Heart left ventricle (tissue), 16 donors: ENCODE results near the gene ETV3. TPM values are rescaled to one million over a fixed set of nuclear protein-coding genes. Genes with fewer than 3 reads are reported as not detected.

ENCODE experiments used
- ATAC-seq, 4 donors: fragments of 200-7000 bp; cut with Tn5 transposase; one replicate each; pipeline ENCODE4 v1.9.1; 2020 to 2022; ENCODE audit warnings: moderate library complexity in 4 of 4, mild to moderate bottlenecking in 3 of 4, moderate number of reproducible peaks in 1 of 4
- DNase-seq, 5 donors: peaks; one replicate each; pipeline ENCODE4 v3.0.0-alpha.2; 2020
- H3K27ac ChIP-seq, 12 donors: fragments of 200-600 bp; sonication (generic) in 4 of 12; one replicate each; pipeline versions ENCODE4 v1.5.0 to v1.8.0; 2016 to 2022; ENCODE audit warnings: mild to moderate bottlenecking in 2 of 12
- H3K27me3 ChIP-seq, 9 donors: fragments of 200-600 bp; sonication (generic) in 2 of 9; one replicate each; pipeline versions ENCODE4 v1.5.1 to v1.8.0; 2016 to 2022; ENCODE audit warnings: mild to moderate bottlenecking in 3 of 9
- H3K36me3 ChIP-seq, 9 donors: fragments of 200-600 bp; sonication (generic) in 2 of 9; one replicate each; pipeline versions ENCODE4 v1.5.0 to v1.8.0; 2018 to 2022; ENCODE audit warnings: mild to moderate bottlenecking in 2 of 9
- H3K4me1 ChIP-seq, 12 donors: fragments of 200-600 bp; sonication (generic) in 4 of 12; one replicate each; pipeline versions ENCODE4 v1.5.0 to v1.8.0; 2016 to 2022; ENCODE audit warnings: mild to moderate bottlenecking in 3 of 12
- H3K4me3 ChIP-seq, 12 donors: fragments of 200-600 bp; sonication (generic) in 4 of 12; one replicate each; pipeline versions ENCODE4 v1.5.0 to v1.8.0; 2017 to 2022; ENCODE audit warnings: mild to moderate bottlenecking in 9 of 12, moderate library complexity in 4 of 12
- H3K9me3 ChIP-seq, 12 donors: fragments of 200-600 bp; sonication (generic) in 4 of 12; one replicate each; pipeline versions ENCODE4 v1.5.0 to v1.8.0; 2016 to 2022; ENCODE audit warnings: mild to moderate bottlenecking in 1 of 12
- POLR2A ChIP-seq, 2 donors: fragments of 450-650 bp; IDR thresholded peaks; one replicate each; pipeline ENCODE4 v1.6.1; 2017; ENCODE audit warnings: antibody characterized with exemption in 2 of 2, mild to moderate bottlenecking in 2 of 2, moderate library complexity in 2 of 2
- WGBS, 4 donors: extraction: QIAGEN DNeasy Blood & Tissue Kit in 2 of 4; methylation state at CpG; one replicate each; pipeline versions ENCODE4 v1.1.5 to v1.1.7; 2013 to 2018; 5-methylcytosine and 5-hydroxymethylcytosine counted together
- intact Hi-C, 10 donors: fragments of 100-400 bp; cut with DNase I; formaldehyde crosslinking; loops; one replicate each; pipeline versions ENCODE4 v1.11.1 to v1.14.2; 2022
- polyA plus RNA-seq, 2 donors: library from polyadenylated mRNA; stranded (reverse); fragments of 200-250 nt; gene quantifications; one replicate each; pipeline ENCODE4 v1.2.3, GENCODE V29; 2013
- total RNA-seq, 9 donors: library from RNA; depleted of rRNA in 2 of 9; stranded (reverse); fragments of >200 nt in 2 of 9; fragmentation: NEBNext Ultra II Directional in 3 of 9; extraction: Animal tissue kit (Norgen Biotek cat#: 25700) in 3 of 9; gene quantifications; one replicate each; pipeline versions ENCODE4 v1.1.0 to v1.2.4, GENCODE V29; 2016 to 2023
- TF ChIP-seq, protein P1 (sequence below), 12 donors: fragments of 200-600 bp; sonication (generic) in 4 of 12; IDR thresholded peaks; one replicate each; pipeline versions ENCODE4 v1.5.0 to v1.8.0; 2018 to 2022; ENCODE audit warnings: antibody characterized with exemption in 12 of 12, mild to moderate bottlenecking in 5 of 12
- donor health status: ischemic (EF 13 %, LVEDD 7.1; RV severe dilation, severe dysfunction).
- donor health status: healthy with polysubstance abuse.
- donor health status: DM: no; HTN: yes; CAD: no.
- donor health status: DM: no; HTN: no; CAD: no.
- donor health status: ischemic (EF 25% LVEDD 6.9; RV normal size, moderate dysfunction).
- donor health status: ischemic (EF 25% LVEDD 5.7; RV mildly dilated, moderate dysfunction).
- donor health status: healthy.
- donor health status: DM: yes; HTN: yes; CAD: no.
- donor health status: ischemic (EF 35%, LVEDD 5.7; RV mildly dilated, moderate dysfunction).
- donor health status: nonischemic (EF 11% LVEDD 7.7; RV severe dilation, severe dysfunction).
- donor health status: DM: yes; HTN: yes; CAD: no.
- donor health status: PGD.
- donor health status: ischemic (EF 29% LVEDD 5.4; RV normal size, mild dysfunction).
- donor health status: nonischemic (EF 23%, LVEDD 6.1; RV moderate dilation, normal function).

The ETV3 gene
- total and polyA plus RNA-seq, 11 donors = 4.5 to 24.3 (median 15.9) TPM

DNA sequence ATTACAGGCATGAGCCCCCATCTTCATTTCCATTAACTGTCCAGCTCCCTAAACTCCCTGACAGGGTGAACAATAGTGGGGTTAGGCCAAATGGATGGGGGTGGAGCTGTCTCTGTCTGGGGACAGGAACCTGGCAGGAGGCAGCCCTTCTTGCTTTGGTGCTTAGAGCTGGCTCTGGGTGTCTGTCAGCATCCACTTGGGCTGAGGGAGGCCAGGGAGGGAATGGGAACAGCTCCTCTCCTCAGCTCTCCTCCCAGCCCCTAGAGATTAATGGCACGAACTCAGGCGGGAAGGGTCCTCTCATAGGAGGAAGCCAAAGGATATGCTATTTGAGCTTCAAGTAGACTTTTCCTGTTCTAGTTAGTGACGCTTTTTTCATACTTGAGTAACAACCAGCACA lies 27.5 kb downstream of the ETV3 start:
- intact Hi-C loops = loop anchor here in 1 of 10 donors (5.0 kb wide), 1 partner anchor 37 kb away; no protein-coding TSS in a partner anchor
- TF ChIP-seq, protein P1, sequence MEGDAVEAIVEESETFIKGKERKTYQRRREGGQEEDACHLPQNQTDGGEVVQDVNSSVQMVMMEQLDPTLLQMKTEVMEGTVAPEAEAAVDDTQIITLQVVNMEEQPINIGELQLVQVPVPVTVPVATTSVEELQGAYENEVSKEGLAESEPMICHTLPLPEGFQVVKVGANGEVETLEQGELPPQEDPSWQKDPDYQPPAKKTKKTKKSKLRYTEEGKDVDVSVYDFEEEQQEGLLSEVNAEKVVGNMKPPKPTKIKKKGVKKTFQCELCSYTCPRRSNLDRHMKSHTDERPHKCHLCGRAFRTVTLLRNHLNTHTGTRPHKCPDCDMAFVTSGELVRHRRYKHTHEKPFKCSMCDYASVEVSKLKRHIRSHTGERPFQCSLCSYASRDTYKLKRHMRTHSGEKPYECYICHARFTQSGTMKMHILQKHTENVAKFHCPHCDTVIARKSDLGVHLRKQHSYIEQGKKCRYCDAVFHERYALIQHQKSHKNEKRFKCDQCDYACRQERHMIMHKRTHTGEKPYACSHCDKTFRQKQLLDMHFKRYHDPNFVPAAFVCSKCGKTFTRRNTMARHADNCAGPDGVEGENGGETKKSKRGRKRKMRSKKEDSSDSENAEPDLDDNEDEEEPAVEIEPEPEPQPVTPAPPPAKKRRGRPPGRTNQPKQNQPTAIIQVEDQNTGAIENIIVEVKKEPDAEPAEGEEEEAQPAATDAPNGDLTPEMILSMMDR (IDR thresholded peaks at IDR 0.05) = no peak
- TF ChIP-seq POLR2A (IDR thresholded peaks at IDR 0.05) = no peak
- ATAC-seq = no peak

DNA sequence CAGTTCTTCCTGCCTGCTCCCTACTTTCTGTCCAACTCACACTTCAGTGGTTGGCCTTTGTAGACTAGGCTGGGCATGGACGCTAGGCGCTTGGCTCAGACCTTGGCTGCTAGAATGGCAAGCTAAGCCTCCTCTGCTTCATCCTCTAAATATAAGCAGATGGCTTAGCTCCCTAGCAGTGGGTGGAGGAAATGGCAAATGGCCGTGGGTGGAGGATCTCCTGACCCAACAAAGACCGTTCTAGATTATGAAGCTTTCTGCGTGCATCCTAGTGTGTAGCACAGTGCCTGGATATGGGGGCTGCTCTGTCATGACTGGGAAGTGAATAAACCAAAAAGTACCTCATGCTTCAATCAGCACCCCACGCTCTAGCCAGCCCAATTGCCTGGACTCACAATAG lies 28.2 kb downstream of the ETV3 start:
- no peak for TF ChIP-seq POLR2A (IDR thresholded peaks at IDR 0.05)
- TF ChIP-seq, protein P1 (IDR thresholded peaks at IDR 0.05) = no peak
- Histone ChIP-seq H3K4me3 (no peak overlapping the region), H3K27me3 (peaks cover 0 to 69% (median 24%) of the 10 kb centered on the region in 9 donors), H3K36me3 (no peaks in the 10 kb centered on the region), H3K27ac (no peak overlapping the region), H3K9me3 (no peaks in the 10 kb centered on the region), H3K4me1 (peaks cover 0 to 28% (median 0%) of the 10 kb centered on the region in 12 donors)
- DNase-seq = no peak
- no peak for ATAC-seq
- 69 to 81% (median 81%) methylated on average over 6 of the region's 6 CpGs for WGBS, 4 donors
- intact Hi-C loops = loop anchor here in 1 of 10 donors (5.0 kb wide), 1 partner anchor 37 kb away; no protein-coding TSS in a partner anchor

More for the DNA sequence above, 27.5 kb downstream of the ETV3 start:
- Histone ChIP-seq H3K27me3 (peaks cover 0 to 69% (median 24%) of the 10 kb centered on the region in 9 donors), H3K9me3 (no peaks in the 10 kb centered on the region), H3K27ac (no peak overlapping the region), H3K4me1 (peaks cover 0 to 26% (median 0%) of the 10 kb centered on the region in 12 donors), H3K36me3 (no peaks in the 10 kb centered on the region), H3K4me3 (no peak overlapping the region)
- no peak for DNase-seq
- 60 to 75% (median 66%) methylated on average over 3 of the region's 3 CpGs for WGBS, 4 donors

DNA sequence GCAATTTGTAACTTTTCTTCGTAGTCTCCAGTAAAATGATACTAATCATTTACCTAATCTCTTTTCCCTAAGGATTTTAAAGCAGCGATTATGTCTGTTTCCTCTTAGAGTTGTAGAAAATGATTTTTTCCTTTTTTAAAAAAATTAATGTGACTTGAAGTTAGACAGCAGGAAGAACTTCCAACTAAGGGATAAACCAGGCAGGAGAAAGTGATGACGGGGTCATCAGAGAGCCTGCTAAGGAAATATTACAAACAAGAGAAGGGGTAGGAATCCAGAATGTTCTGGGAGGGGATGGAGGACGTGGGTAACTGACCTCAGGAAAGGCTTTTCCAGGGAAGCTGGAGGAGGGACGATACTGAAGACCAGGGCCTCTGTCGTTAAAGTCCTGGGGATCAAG lies 29.7 kb downstream of the ETV3 start:
- H3K27me3 ChIP-seq = peaks cover 0 to 60% (median 24%) of the 10 kb centered on the region in 9 donors
- peaks cover 0 to 24% (median 0%) of the 10 kb centered on the region in 12 donors for H3K4me1 ChIP-seq
- H3K27ac ChIP-seq = no peak overlapping the region
- no peak for ATAC-seq
- no peak for DNase-seq
- no peaks in the 10 kb centered on the region for H3K9me3 ChIP-seq
- TF ChIP-seq, protein P1 (IDR thresholded peaks at IDR 0.05) = no peak
- TF ChIP-seq POLR2A (IDR thresholded peaks at IDR 0.05) = no peak
- no peaks in the 10 kb centered on the region for H3K36me3 ChIP-seq
- intact Hi-C loops = no loop called here
- H3K4me3 ChIP-seq = no peak overlapping the region
- 54 to 61% (median 59%) methylated on average over 6 of the region's 6 CpGs for WGBS, 4 donors

- TF ChIP-seq, protein P1 (IDR thresholded peaks at IDR 0.05) = no peak
- no peak for ATAC-seq
- H3K27me3 ChIP-seq = peaks cover 0 to 52% (median 24%) of the 10 kb centered on the region in 9 donors
- intact Hi-C loops = no loop called here
- no peak overlapping the region for H3K27ac ChIP-seq
- no peak for DNase-seq
- peaks cover 0 to 17% (median 0%) of the 10 kb centered on the region in 12 donors for H3K4me1 ChIP-seq
- no peaks in the 10 kb centered on the region for H3K9me3 ChIP-seq
- 25 to 37% (median 31%) methylated on average over 16 to 19 of the region's 19 CpGs for WGBS, 4 donors
- H3K4me3 ChIP-seq = no peak overlapping the region
- H3K36me3 ChIP-seq = no peaks in the 10 kb centered on the region
Observed at GRCh38 chr1:157107702-157108101, 30.5 kb downstream of the ETV3 start.
